Measurements from ENCODE around the gene CNTN4.

Gene CNTN4

GRCh38 chr3:2713923-2714322 is 615.3 kb downstream of the CNTN4 start:
- POLR2A ChIA-PET, result no interaction called here
- TF ChIP-seq L3MBTL2 (conservative IDR thresholded peaks at IDR 0.05) (no peak), LEF1 (IDR thresholded peaks at IDR 0.05; ENCODE audit: borderline replicate concordance) (no peak), FOXK2 (IDR thresholded peaks at IDR 0.05) (no peak), NFRKB (IDR thresholded peaks at IDR 0.05) (no peak), SP1 (IDR thresholded peaks at IDR 0.05) (no peak), SUZ12 (IDR thresholded peaks at IDR 0.05) (no peak), ARNT (IDR thresholded peaks at IDR 0.05) (no peak), PKNOX1 (IDR thresholded peaks at IDR 0.05) (no peak), TARDBP (IDR thresholded peaks at IDR 0.05) (no peak)
- CTCF ChIA-PET, result no interaction called here

GRCh38 chr3:2714834-2715233 is 616.2 kb downstream of the CNTN4 start:
- ChIA-PET POLR2A (no interaction called here), CTCF (no interaction called here)
- no peak for DNase-seq (ENCODE audit: extremely low spot score)
- TF ChIP-seq ARNT (IDR thresholded peaks at IDR 0.05) (no peak), LEF1 (IDR thresholded peaks at IDR 0.05; ENCODE audit: borderline replicate concordance) (no peak), L3MBTL2 (conservative IDR thresholded peaks at IDR 0.05) (no peak), PKNOX1 (IDR thresholded peaks at IDR 0.05) (no peak), CTBP1 (IDR thresholded peaks at IDR 0.05; ENCODE audit: borderline replicate concordance) (no peak), TARDBP (IDR thresholded peaks at IDR 0.05) (no peak), HDGF (IDR thresholded peaks at IDR 0.05; ENCODE audit: borderline replicate concordance) (no peak), FOXK2 (IDR thresholded peaks at IDR 0.05) (no peak), SP1 (IDR thresholded peaks at IDR 0.05) (no peak), FOXM1 (IDR thresholded peaks at IDR 0.05; ENCODE audit: borderline replicate concordance) (no peak), FOXA1 (IDR thresholded peaks at IDR 0.05) (no peak), BHLHE40 (IDR thresholded peaks at IDR 0.05; ENCODE audit: borderline replicate concordance) (no peak), ELF4 (IDR thresholded peaks at IDR 0.05) (no peak)

More at GRCh38 chr3:2713923-2714322, 615.3 kb downstream of the CNTN4 start:
- no peak for DNase-seq (ENCODE audit: extremely low spot score)

- no peak for DNase-seq (ENCODE audit: extremely low spot score)
- TF ChIP-seq ELF4 (IDR thresholded peaks at IDR 0.05) (no peak), SUZ12 (IDR thresholded peaks at IDR 0.05) (no peak), HDGF (IDR thresholded peaks at IDR 0.05; ENCODE audit: borderline replicate concordance) (no peak), LEF1 (IDR thresholded peaks at IDR 0.05; ENCODE audit: borderline replicate concordance) (no peak), ARNT (IDR thresholded peaks at IDR 0.05) (no peak), FOXK2 (IDR thresholded peaks at IDR 0.05) (no peak), TARDBP (IDR thresholded peaks at IDR 0.05) (no peak), FOXM1 (IDR thresholded peaks at IDR 0.05; ENCODE audit: borderline replicate concordance) (no peak), SP1 (IDR thresholded peaks at IDR 0.05) (no peak), L3MBTL2 (conservative IDR thresholded peaks at IDR 0.05) (no peak), FOXA1 (IDR thresholded peaks at IDR 0.05) (no peak), PKNOX1 (IDR thresholded peaks at IDR 0.05) (no peak), NFRKB (IDR thresholded peaks at IDR 0.05) (no peak), BHLHE40 (IDR thresholded peaks at IDR 0.05; ENCODE audit: borderline replicate concordance) (no peak), ZNF384 (IDR thresholded peaks at IDR 0.05) (no peak), CTBP1 (IDR thresholded peaks at IDR 0.05; ENCODE audit: borderline replicate concordance) (no peak)
- POLR2A ChIA-PET, result no interaction called here
- CTCF ChIA-PET, result no interaction called here
Observed at GRCh38 chr3:2727101-2727500, 628.4 kb downstream of the CNTN4 start.

- POLR2A ChIA-PET, result no interaction called here
- CTCF ChIA-PET, result no interaction called here
- TF ChIP-seq ZNF384 (IDR thresholded peaks at IDR 0.05) (no peak), ARNT (IDR thresholded peaks at IDR 0.05) (no peak), SP1 (IDR thresholded peaks at IDR 0.05) (no peak), L3MBTL2 (conservative IDR thresholded peaks at IDR 0.05) (no peak), FOXK2 (IDR thresholded peaks at IDR 0.05) (no peak), CTBP1 (IDR thresholded peaks at IDR 0.05; ENCODE audit: borderline replicate concordance) (no peak), SUZ12 (IDR thresholded peaks at IDR 0.05) (no peak), PKNOX1 (IDR thresholded peaks at IDR 0.05) (no peak), FOXM1 (IDR thresholded peaks at IDR 0.05; ENCODE audit: borderline replicate concordance) (no peak), NFRKB (IDR thresholded peaks at IDR 0.05) (no peak)
- no peak for DNase-seq (ENCODE audit: extremely low spot score)
Observed at GRCh38 chr3:2727610-2728318, 629.1 kb downstream of the CNTN4 start.

- POLR2A ChIA-PET, result no interaction called here
- TF ChIP-seq NFRKB (IDR thresholded peaks at IDR 0.05) (no peak), HDGF (IDR thresholded peaks at IDR 0.05; ENCODE audit: borderline replicate concordance) (no peak), ARNT (IDR thresholded peaks at IDR 0.05) (no peak), L3MBTL2 (conservative IDR thresholded peaks at IDR 0.05) (no peak), FOXM1 (IDR thresholded peaks at IDR 0.05; ENCODE audit: borderline replicate concordance) (no peak), FOXK2 (IDR thresholded peaks at IDR 0.05) (no peak)
- CTCF ChIA-PET, result no interaction called here
- no peak for DNase-seq (ENCODE audit: extremely low spot score)
Observed at GRCh38 chr3:2731843-2732242, 633.2 kb downstream of the CNTN4 start.

GRCh38 chr3:2735392-2735894 is 636.8 kb downstream of the CNTN4 start:
- TF ChIP-seq ARNT (IDR thresholded peaks at IDR 0.05) (no peak), NFRKB (IDR thresholded peaks at IDR 0.05) (no peak), FOXA1 (IDR thresholded peaks at IDR 0.05) (no peak), PKNOX1 (IDR thresholded peaks at IDR 0.05) (no peak), SUZ12 (IDR thresholded peaks at IDR 0.05) (no peak)
- ChIA-PET CTCF (no interaction called here), POLR2A (no interaction called here)
- DNase-seq (ENCODE audit: extremely low spot score), result no peak

Data from HEK293T (cell line).